ENCODE data around the gene ACAP1.
A peak's percentile ranks its signal among the peaks of the same experiment; 100 is the strongest.

Gene ACAP1

GRCh38 chr17:7313890-7314718 lies 22.2 kb upstream of the ACAP1 start:
- no peak for TF ChIP-seq CTCF (conservative IDR thresholded peaks at IDR 0.05)
- no peak for TF ChIP-seq ZFX (IDR thresholded peaks at IDR 0.05)
- H3K27ac ChIP-seq = peak overlapping the region; percentile 85

GRCh38 chr17:7314719-7315569 lies 21.4 kb upstream of the ACAP1 start, which contains the start of gene GPS2:
Gene GPS2 (minus strand): TSS chr17:7315360. CDS start chr17:7315052, 308 bp downstream.
- peak within 1 kb of the TSS; percentile 85 for H3K27ac ChIP-seq
- TF ChIP-seq ZFX (IDR thresholded peaks at IDR 0.05) (peak; percentile 75; the same call in 1 of the 2 replicates), CTCF (conservative IDR thresholded peaks at IDR 0.05) (no peak)

GRCh38 chr17:7315570-7316235 lies 20.6 kb upstream of the ACAP1 start:
- peak overlapping the region; percentile 85 for H3K27ac ChIP-seq
- TF ChIP-seq ZFX (IDR thresholded peaks at IDR 0.05) (no peak), CTCF (conservative IDR thresholded peaks at IDR 0.05) (no peak)

GRCh38 chr17:7317161-7317803 lies 19.0 kb upstream of the ACAP1 start:
- H3K27ac ChIP-seq = no peak overlapping the region
- TF ChIP-seq CTCF (conservative IDR thresholded peaks at IDR 0.05) (no peak), ZFX (IDR thresholded peaks at IDR 0.05) (no peak)

GRCh38 chr17:7318121-7318860 lies 18.0 kb upstream of the ACAP1 start:
- TF ChIP-seq ZFX (IDR thresholded peaks at IDR 0.05) = no peak
- TF ChIP-seq CTCF (conservative IDR thresholded peaks at IDR 0.05) = no peak
- no peak overlapping the region for H3K27ac ChIP-seq

- no peak for TF ChIP-seq ZFX (IDR thresholded peaks at IDR 0.05)
- TF ChIP-seq CTCF (conservative IDR thresholded peaks at IDR 0.05) = no peak
- H3K27ac ChIP-seq = no peak overlapping the region
Measured at GRCh38 chr17:7321466-7321865, 14.9 kb upstream of the ACAP1 start.
